OCI-LY7 (cell line): ENCODE data around the gene RMND1. TPM values are rescaled to one million over a fixed set of nuclear protein-coding genes. Genes with fewer than 3 reads are reported as not detected.
"Not testable (repeated sequence)": the region's sequence is repeated elsewhere in the genome, so short reads cannot be mapped to it uniquely, and the experiment has no call there.

Source experiments
- BruUV-seq: library from RNA; stranded (reverse); fragments of 400-500 nt; replicated peaks from 2 replicates; lab custom pipeline; 2021; lab: Mats Ljungman, UMichigan
- CTCF ChIA-PET: fragments of 300-600 bp; sonication (Branson Sonifier 250); formaldehyde crosslinking; loops from one replicate; lab custom pipeline; 2022; ENCODE audit warnings: antibody characterized with exemption; ENCODE audit not compliant: unreplicated experiment; lab: Charles Lee
- POLR2A ChIA-PET: fragments of 300-600 bp; sonication (Branson Sonifier 250); formaldehyde crosslinking; loops from one replicate; lab custom pipeline; 2022; ENCODE audit warnings: antibody characterized with exemption; lab: Charles Lee
- DNase-seq: peaks from one replicate; pipeline ENCODE4 v3.0.0-alpha.2; 2015; ENCODE audit warnings: low spot score
- H2AFZ ChIP-seq: fragments of 200-600 bp; sonication (generic), shearing (Covaris generic); 2 replicates; pipeline ENCODE4 v1.6.1; 2014; ENCODE audit warnings: mild to moderate bottlenecking, antibody characterized with exemption, low read length, moderate library complexity
- H3K27ac ChIP-seq: fragments of 200-600 bp; sonication (generic); 2 replicates; pipeline ENCODE4 v1.5.1; 2014; ENCODE audit warnings: mixed run types, low read depth, mild to moderate bottlenecking, moderate library complexity, low read length, inconsistent platforms; ENCODE audit not compliant: poor library complexity, severe bottlenecking
- H3K36me3 ChIP-seq: fragments of 200-600 bp; sonication (generic); 2 replicates; pipeline ENCODE4 v1.6.1; 2014; ENCODE audit warnings: mild to moderate bottlenecking, antibody characterized with exemption, low read length, moderate library complexity, mixed read lengths; ENCODE audit not compliant: insufficient read depth
- H3K4me1 ChIP-seq: fragments of 200-600 bp; sonication (generic); 2 replicates; pipeline ENCODE4 v1.5.1; 2014; ENCODE audit warnings: mild to moderate bottlenecking, low read length; ENCODE audit not compliant: insufficient read depth, poor library complexity, severe bottlenecking
- H3K4me2 ChIP-seq: fragments of 200-600 bp; sonication (generic); 2 replicates; pipeline ENCODE4 v1.6.1; 2014; ENCODE audit warnings: mild to moderate bottlenecking, low read length
- H3K4me3 ChIP-seq: fragments of 200-600 bp; sonication (generic); 2 replicates; pipeline ENCODE4 v1.5.1; 2014; ENCODE audit warnings: mild to moderate bottlenecking, low read depth, low read length; ENCODE audit not compliant: poor library complexity, severe bottlenecking
- H3K79me2 ChIP-seq: fragments of 200-600 bp; sonication (generic); 2 replicates; pipeline ENCODE4 v1.6.1; 2016; ENCODE audit warnings: low read depth, mild to moderate bottlenecking, low read length, moderate library complexity, mixed read lengths; ENCODE audit not compliant: insufficient read depth
- H3K9me2 ChIP-seq: fragments of 200-600 bp; sonication (generic); 2 replicates; pipeline ENCODE4 v1.6.1; 2016; ENCODE audit warnings: mild to moderate bottlenecking, low read length, mixed read lengths; ENCODE audit not compliant: insufficient read depth
- H3K9me3 ChIP-seq: fragments of 200-600 bp; sonication (generic); 2 replicates; pipeline ENCODE4 v1.6.1; 2014; ENCODE audit warnings: mild to moderate bottlenecking, mixed run types, low read length, mixed read lengths
- H4K20me1 ChIP-seq: fragments of 200-600 bp; sonication (generic); 2 replicates; pipeline ENCODE4 v1.6.1; 2014; ENCODE audit warnings: mild to moderate bottlenecking, antibody characterized with exemption, low read length, moderate library complexity, mixed read lengths; ENCODE audit not compliant: insufficient read depth
- CTCF ChIP-seq: fragments of 200-600 bp; sonication (generic); conservative IDR thresholded peaks from 2 replicates; pipeline ENCODE4 v1.5.1; 2014; ENCODE audit warnings: mild to moderate bottlenecking, antibody characterized with exemption, low read length, moderate library complexity, mixed read lengths
- EZH2phosphoT487 ChIP-seq: fragments of 200-600 bp; sonication (generic); IDR thresholded peaks from 2 replicates; pipeline ENCODE4 v1.6.1; 2018; ENCODE audit warnings: low read depth, borderline replicate concordance, mild to moderate bottlenecking, mixed run types, antibody characterized with exemption, low read length, moderate library complexity, mixed read lengths
- intact Hi-C: fragments of 100-400 bp; cut with micrococcal nuclease; formaldehyde crosslinking; loops from one replicate; pipeline ENCODE4 v1.10.0; 2022; ENCODE audit not compliant: unreplicated experiment
- total RNA-seq, 2 experiments: library from RNA; depleted of rRNA in 1 of 2; stranded (reverse); fragments of >200 nt in 1 of 2; shearing (Covaris generic) in 1 of 2; gene quantifications; 2 replicates each; pipeline ENCODE4 v1.2.3, GENCODE V29; 2014 to 2022

RMND1 gene
- total RNA-seq, 2 experiments from 2014 or later: 21.2 to 22.3 TPM

GRCh38 chr6:151452750-151453427, 963 bp upstream of the RMND1 start:
- Histone ChIP-seq H3K79me2 (peaks cover 38% of the 10 kb centered on the region), H3K9me2 (no peaks in the 10 kb centered on the region), H3K9me3 (no peaks in the 10 kb centered on the region), H3K4me2 (peak overlapping the region; percentile 96), H3K4me1 (peaks cover 26% of the 10 kb centered on the region), H4K20me1 (no peaks in the 10 kb centered on the region), H3K4me3 (peak overlapping the region; percentile 79), H2AFZ (peak overlapping the region; percentile 83), H3K27ac (peak overlapping the region; percentile 70), H3K36me3 (peaks cover 17% of the 10 kb centered on the region)
- peak; percentile 32 for DNase-seq
- TF ChIP-seq CTCF (no peak), EZH2phosphoT487 (no peak)
- intact Hi-C loops: loop anchor here (1.0 to 10.0 kb wide), 5 partner anchors 24 to 1529 kb away; partner anchors contain the start of gene FBXO5
- ChIA-PET CTCF (no interaction called here), POLR2A (interaction anchor here (0.9 to 2.0 kb wide), 8 partner anchors 12 to 848 kb away, joined by 3 to 15 read pairs (median 4); no protein-coding TSS in a partner anchor)
- BruUV-seq: TSS peak; percentile 69

- Histone ChIP-seq H3K79me2 (peaks cover 38% of the 10 kb centered on the region), H3K27ac (peak overlapping the region; percentile 44), H4K20me1 (no peaks in the 10 kb centered on the region), H3K9me2 (no peaks in the 10 kb centered on the region), H3K9me3 (no peaks in the 10 kb centered on the region), H3K4me3 (peak overlapping the region; percentile 79), H3K4me2 (peak overlapping the region; percentile 92), H3K36me3 (peaks cover 3% of the 10 kb centered on the region), H2AFZ (peak overlapping the region; percentile 70; the same call in 1 of the 2 replicates), H3K4me1 (peaks cover 17% of the 10 kb centered on the region)
- TF ChIP-seq EZH2phosphoT487 (no peak), CTCF (no peak)
- ChIA-PET POLR2A (interaction anchor here (0.6 to 2.0 kb wide), 13 partner anchors 8 to 749 kb away, joined by 3 to 15 read pairs (median 4); no protein-coding TSS in a partner anchor), CTCF (no interaction called here)
- no peak for DNase-seq
- intact Hi-C loops: loop anchor here (5.0 to 10.0 kb wide), 2 partner anchors 1233 to 1531 kb away; partner anchors contain the start of gene FBXO5
- BruUV-seq: TSS peak; percentile 96
These were observed 443 bp downstream of the RMND1 start for GRCh38 chr6:151451417-151451949.

GRCh38 chr6:151450928-151451327, 998 bp downstream of the RMND1 start:
- H4K20me1 ChIP-seq, H3K36me3 ChIP-seq, H3K9me2 ChIP-seq, BruUV-seq, CTCF ChIA-PET, H2AFZ ChIP-seq, H3K9me3 ChIP-seq, DNase-seq, H3K27ac ChIP-seq: not testable (repeated sequence)
- Histone ChIP-seq H3K4me2 (peak overlapping the region; percentile 92), H3K79me2 (peaks cover 38% of the 10 kb centered on the region), H3K4me3 (peak overlapping the region; percentile 79), H3K4me1 (peaks cover 12% of the 10 kb centered on the region)
- intact Hi-C loops: loop anchor here (5.0 to 10.0 kb wide), 2 partner anchors 1234 to 1531 kb away; partner anchors contain the start of gene FBXO5
- POLR2A ChIA-PET: interaction anchor here (0.8 to 2.0 kb wide), 8 partner anchors 8 to 749 kb away, joined by 3 to 15 read pairs (median 6); no protein-coding TSS in a partner anchor
